Psoas muscle (tissue), 8 donors: Measurements from ENCODE around the gene CEMIP. TPM values are rescaled to one million over a fixed set of nuclear protein-coding genes. Genes with fewer than 3 reads are reported as not detected.

Source experiments
- ATAC-seq, 4 donors: fragments of 200-7000 bp; cut with Tn5 transposase; one replicate each; pipeline ENCODE4 v1.9.1; 2020; ENCODE audit warnings: moderate library complexity in 3 of 4, mild to moderate bottlenecking in 2 of 4
- DNase-seq, 2 donors: peaks; one replicate each; pipeline ENCODE4 v3.0.0-alpha.2; 2020
- H3K27ac ChIP-seq: fragments of 200-600 bp; one replicate; pipeline ENCODE4 v1.8.0; 2022
- H3K27me3 ChIP-seq, 3 donors: fragments of 200-600 bp in 1 of 3; one replicate each; pipeline versions ENCODE4 v1.6.1 to v1.8.0; 2013 to 2022; ENCODE audit warnings: low read length in 2 of 3, mild to moderate bottlenecking in 2 of 3, moderate library complexity in 1 of 3; ENCODE audit not compliant: insufficient read depth in 3 of 3
- H3K36me3 ChIP-seq, 2 donors: fragments of 200-600 bp in 1 of 2; one replicate each; pipeline versions ENCODE4 v1.6.1 to v1.8.0; 2013 to 2022; ENCODE audit warnings: low read depth in 1 of 2, mild to moderate bottlenecking in 1 of 2, moderate library complexity in 1 of 2; ENCODE audit not compliant: insufficient read depth in 1 of 2
- H3K4me1 ChIP-seq: fragments of 200-600 bp; one replicate; pipeline ENCODE4 v1.8.0; 2022
- H3K4me3 ChIP-seq: fragments of 200-600 bp; one replicate; pipeline ENCODE4 v1.8.0; 2022; ENCODE audit warnings: mild to moderate bottlenecking
- H3K9me3 ChIP-seq: fragments of 200-600 bp; one replicate; pipeline ENCODE4 v1.8.0; 2022
- CTCF ChIP-seq: fragments of 200-600 bp; IDR thresholded peaks from one replicate; pipeline ENCODE4 v1.8.0; 2022; ENCODE audit warnings: antibody characterized with exemption
- WGBS, 3 donors: extraction: QIAGEN DNeasy Blood & Tissue Kit; methylation state at CpG; one replicate each; pipeline versions ENCODE4 v1.1.6 to v1.1.7; 2013; 5-methylcytosine and 5-hydroxymethylcytosine counted together
- intact Hi-C, 2 donors: fragments of 100-400 bp; cut with DNase I; formaldehyde crosslinking; loops; one replicate each; pipeline versions ENCODE4 v1.11.0 to v1.14.2; 2022
- polyA plus RNA-seq, 3 donors: library from polyadenylated mRNA; stranded (reverse); fragments of 200-250 nt; gene quantifications; one replicate each; pipeline ENCODE4 v1.2.3, GENCODE V29; 2013
- total RNA-seq, 4 donors: library from RNA; stranded (reverse); fragmentation: NEBNext Ultra II Directional in 2 of 4; extraction: Animal tissue kit (Norgen Biotek cat#: 25700) in 2 of 4; gene quantifications; one replicate each; pipeline versions ENCODE4 v1.2.1 to v1.2.4, GENCODE V29; 2021 to 2023
- donor health status: healthy with polysubstance abuse.
- donor health status: DM: no; HTN: no; CAD: no; lungs with moderate emphysema.
- donor health status: Bipolar disorder and iron deficiency.
- donor health status: healthy.
- donor health status: DM: yes; HTN: yes; CAD: no.
- donor health status: DM: no; HTN: no; CAD: no.
- donor health status: DM: no; HTN: no; CAD: no.
- donor health status: DM: yes; HTN: yes; CAD: no.

CEMIP gene
- total and polyA plus RNA-seq, 7 donors: under 0.01 to 0.96 (median 0.04) TPM

DNA sequence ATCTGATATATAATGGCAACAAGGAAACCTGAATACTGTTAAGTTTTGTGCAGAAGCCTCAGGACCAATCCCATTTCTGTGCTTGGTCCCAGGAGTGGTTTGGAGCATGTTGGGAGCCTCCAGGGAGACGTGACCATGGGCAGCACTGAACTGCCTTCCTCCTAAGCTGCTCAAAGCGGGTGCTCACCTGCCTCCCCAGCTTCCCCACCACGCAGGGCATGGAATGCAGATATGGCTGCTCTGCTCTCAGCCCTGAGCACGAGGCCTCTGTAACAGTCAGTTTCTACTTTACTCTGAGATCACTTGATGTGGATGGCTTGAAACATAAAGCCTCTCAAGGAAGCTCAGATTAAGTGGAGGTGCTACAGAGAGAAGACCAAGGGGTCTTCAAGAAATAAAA is 161.2 kb downstream of the CEMIP start:
- H3K27me3 ChIP-seq: no peaks in the 10 kb centered on the region
- H3K27ac ChIP-seq: no peak overlapping the region
- no peaks in the 10 kb centered on the region for H3K9me3 ChIP-seq
- 88 to 95% (median 90%) methylated on average over 4 of the region's 4 CpGs for WGBS, 3 donors
- no peak for ATAC-seq
- no peak overlapping the region for H3K4me3 ChIP-seq
- no peak for TF ChIP-seq CTCF
- no peaks in the 10 kb centered on the region for H3K36me3 ChIP-seq
- intact Hi-C loops: loop anchor here in 1 of 2 donors (10.0 kb wide), 1 partner anchor 156 kb away; no protein-coding TSS in a partner anchor
- DNase-seq: no peak
- no peaks in the 10 kb centered on the region for H3K4me1 ChIP-seq

DNA sequence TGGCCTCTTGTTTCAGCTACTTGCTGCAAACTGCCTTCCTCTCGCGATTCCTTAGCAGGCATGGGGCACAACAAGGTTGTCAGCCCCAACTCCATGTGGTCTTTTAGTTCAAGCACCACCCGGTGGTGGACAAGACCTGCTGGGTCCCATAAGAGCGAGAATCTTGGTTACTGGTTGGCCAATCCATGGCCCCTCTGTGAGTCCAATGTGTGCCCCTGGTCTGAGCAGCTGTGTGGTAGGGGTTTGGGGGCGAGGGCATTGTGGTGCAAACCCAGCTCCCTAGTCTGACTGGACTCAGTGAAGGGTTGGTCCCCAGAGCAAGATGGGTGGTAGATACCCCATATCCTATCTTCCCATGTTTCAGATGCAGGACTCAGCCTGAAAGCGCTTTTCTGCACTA is 161.7 kb downstream of the CEMIP start:
- TF ChIP-seq CTCF: no peak
- DNase-seq (no peak), ATAC-seq (no peak)
- Histone ChIP-seq H3K4me3 (no peak overlapping the region), H3K4me1 (no peaks in the 10 kb centered on the region), H3K27me3 (no peaks in the 10 kb centered on the region), H3K9me3 (no peaks in the 10 kb centered on the region), H3K36me3 (peaks cover 0 to under 1% of the 10 kb centered on the region in 2 donors), H3K27ac (no peak overlapping the region)
- WGBS, 3 donors: 93 to 99% (median 95%) methylated on average over 6 of the region's 6 CpGs
- intact Hi-C loops: loop anchor here in 1 of 2 donors (10.0 kb wide), 1 partner anchor 156 kb away; no protein-coding TSS in a partner anchor

GRCh38 chr15:80942266-80942665 is 163.1 kb downstream of the CEMIP start:
- DNase-seq (no peak), ATAC-seq (no peak)
- H3K36me3 ChIP-seq: peaks cover under 1 to 14% of the 10 kb centered on the region in 2 donors
- intact Hi-C loops: loop anchor here in 1 of 2 donors (10.0 kb wide), 1 partner anchor 157 kb away; no protein-coding TSS in a partner anchor
- 83 to 84% (median 83%) methylated on average over 7 of the region's 7 CpGs for WGBS, 3 donors
- no peaks in the 10 kb centered on the region for H3K9me3 ChIP-seq
- H3K27ac ChIP-seq: no peak overlapping the region
- no peak overlapping the region for H3K4me3 ChIP-seq
- TF ChIP-seq CTCF: no peak
- no peaks in the 10 kb centered on the region for H3K27me3 ChIP-seq
- H3K4me1 ChIP-seq: no peaks in the 10 kb centered on the region

GRCh38 chr15:80942746-80943565 is 163.8 kb downstream of the CEMIP start:
- Histone ChIP-seq H3K9me3 (no peaks in the 10 kb centered on the region), H3K4me3 (no peak overlapping the region), H3K36me3 (peaks cover 3 to 21% of the 10 kb centered on the region in 2 donors), H3K27me3 (no peaks in the 10 kb centered on the region), H3K27ac (no peak overlapping the region), H3K4me1 (no peaks in the 10 kb centered on the region)
- peak; percentile 47 to 66 for DNase-seq
- 59 to 68% (median 61%) methylated on average over 16 of the region's 16 CpGs for WGBS, 3 donors
- ATAC-seq: peak; percentile 88 to 96 (median 94)
- intact Hi-C loops: loop anchor here in 1 of 2 donors (10.0 kb wide), 1 partner anchor 158 kb away; no protein-coding TSS in a partner anchor
- TF ChIP-seq CTCF: no peak
